HEK293T (cell line): ENCODE results near the gene RNF144B.
A peak's percentile ranks its signal among the peaks of the same experiment; 100 is the strongest.

Source experiments
- CTCF ChIA-PET: fragments of 350-600 bp; formaldehyde crosslinking; extraction: SDS; loops from one replicate; lab custom pipeline; 2021; ENCODE audit warnings: antibody characterized with exemption, inconsistent platforms; lab: Yijun Ruan, JAX
- POLR2A ChIA-PET: fragments of 350-600 bp; formaldehyde crosslinking; extraction: SDS; loops from one replicate; lab custom pipeline; 2020; ENCODE audit warnings: antibody characterized with exemption, inconsistent platforms; lab: Yijun Ruan, JAX
- DNase-seq: peaks from one replicate; pipeline ENCODE4 v3.0.0; 2012; ENCODE audit warnings: mixed read lengths; ENCODE audit errors: extremely low spot score
- ARNT ChIP-seq: fragments of 450-650 bp; IDR thresholded peaks from 2 replicates; pipeline ENCODE4 v1.6.1; 2017; ENCODE audit warnings: mild to moderate bottlenecking
- BHLHE40 ChIP-seq: fragments of 450-650 bp; IDR thresholded peaks from 2 replicates; pipeline ENCODE4 v1.6.1; 2016; ENCODE audit warnings: mild to moderate bottlenecking, moderate library complexity, borderline replicate concordance
- CTBP1 ChIP-seq: fragments of 450-650 bp; IDR thresholded peaks from 2 replicates; pipeline ENCODE4 v1.6.1; 2016; ENCODE audit warnings: borderline replicate concordance
- ELF4 ChIP-seq: fragments of 450-650 bp; IDR thresholded peaks from 2 replicates; pipeline ENCODE4 v1.6.1; 2017; ENCODE audit warnings: antibody characterized with exemption
- FOXA1 ChIP-seq: fragments of 450-650 bp; IDR thresholded peaks from 2 replicates; pipeline ENCODE4 v1.6.1; 2016; ENCODE audit warnings: mild to moderate bottlenecking
- FOXK2 ChIP-seq: fragments of 450-650 bp; IDR thresholded peaks from 2 replicates; pipeline ENCODE4 v1.6.1; 2016; ENCODE audit warnings: mild to moderate bottlenecking
- FOXM1 ChIP-seq: fragments of 450-650 bp; IDR thresholded peaks from 2 replicates; pipeline ENCODE4 v1.6.1; 2017; ENCODE audit warnings: mild to moderate bottlenecking, borderline replicate concordance
- HDGF ChIP-seq: fragments of 450-650 bp; IDR thresholded peaks from 2 replicates; pipeline ENCODE4 v1.6.1; 2017; ENCODE audit warnings: antibody characterized with exemption, borderline replicate concordance
- L3MBTL2 ChIP-seq: fragments of 450-650 bp; conservative IDR thresholded peaks from 2 replicates; pipeline ENCODE4 v1.6.1; 2016; ENCODE audit warnings: mild to moderate bottlenecking
- LEF1 ChIP-seq: fragments of 450-650 bp; IDR thresholded peaks from 2 replicates; pipeline ENCODE4 v1.6.1; 2017; ENCODE audit warnings: mild to moderate bottlenecking, borderline replicate concordance
- NFRKB ChIP-seq: fragments of 450-650 bp; IDR thresholded peaks from 2 replicates; pipeline ENCODE4 v1.6.1; 2016; ENCODE audit warnings: mild to moderate bottlenecking, moderate library complexity
- SP1 ChIP-seq: fragments of 450-650 bp; IDR thresholded peaks from 2 replicates; pipeline ENCODE4 v1.6.1; 2017
- SUZ12 ChIP-seq: fragments of 450-650 bp; IDR thresholded peaks from 2 replicates; pipeline ENCODE4 v1.6.1; 2016; ENCODE audit warnings: mild to moderate bottlenecking
- TARDBP ChIP-seq: fragments of 450-650 bp; IDR thresholded peaks from 2 replicates; pipeline ENCODE4 v1.6.1; 2016
- ZNF384 ChIP-seq: fragments of 450-650 bp; IDR thresholded peaks from 2 replicates; pipeline ENCODE4 v1.6.1; 2016
- TF ChIP-seq, protein P1 (sequence below): fragments of 450-650 bp; IDR thresholded peaks from 2 replicates; pipeline ENCODE4 v1.6.1; 2016

Gene RNF144B

DNA sequence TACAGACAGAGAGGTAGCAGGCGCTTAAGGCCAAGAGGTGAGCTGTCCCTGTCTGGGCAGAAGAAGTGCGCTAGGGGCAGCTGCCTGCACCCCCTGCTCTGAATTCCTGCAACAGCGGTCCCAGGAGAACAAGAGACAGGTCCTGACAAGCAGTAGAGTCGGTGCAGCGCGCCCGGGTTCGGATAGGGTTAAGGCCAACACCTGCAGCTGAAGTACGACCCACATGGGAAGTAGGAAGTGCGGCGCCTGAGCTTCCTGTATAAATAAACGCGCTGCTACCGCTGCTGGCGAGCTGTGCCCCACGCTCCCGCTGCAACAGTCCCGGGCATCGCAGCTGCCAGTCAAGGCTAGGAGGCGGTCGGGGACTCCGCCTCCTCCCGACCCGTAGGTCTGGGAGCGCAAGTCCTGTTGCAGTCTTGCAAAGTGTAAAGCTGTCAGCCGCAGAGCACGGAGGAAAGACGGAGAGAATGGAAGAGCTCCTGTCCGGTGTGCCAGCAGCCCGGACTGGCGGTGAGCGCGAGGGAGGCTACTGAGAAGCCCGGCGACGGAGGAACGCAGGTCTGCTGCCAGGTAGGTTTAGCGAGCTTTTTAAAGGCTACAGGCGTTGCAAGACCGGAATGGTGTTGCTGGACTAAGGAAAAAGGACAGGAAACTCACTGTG lies at the start of gene RNF144B:
Gene RNF144B, plus strand, starts transcription at position 290 of the 661 bp plus-strand sequence. CDS start 12,185 bp downstream, outside the sequence.
- DNase-seq, result peak; percentile 72
- TF ChIP-seq ELF4, result 0 out of 2 replicates have a peak, but pooled peaks have one; percentile 29
- TF ChIP-seq, protein P1, sequence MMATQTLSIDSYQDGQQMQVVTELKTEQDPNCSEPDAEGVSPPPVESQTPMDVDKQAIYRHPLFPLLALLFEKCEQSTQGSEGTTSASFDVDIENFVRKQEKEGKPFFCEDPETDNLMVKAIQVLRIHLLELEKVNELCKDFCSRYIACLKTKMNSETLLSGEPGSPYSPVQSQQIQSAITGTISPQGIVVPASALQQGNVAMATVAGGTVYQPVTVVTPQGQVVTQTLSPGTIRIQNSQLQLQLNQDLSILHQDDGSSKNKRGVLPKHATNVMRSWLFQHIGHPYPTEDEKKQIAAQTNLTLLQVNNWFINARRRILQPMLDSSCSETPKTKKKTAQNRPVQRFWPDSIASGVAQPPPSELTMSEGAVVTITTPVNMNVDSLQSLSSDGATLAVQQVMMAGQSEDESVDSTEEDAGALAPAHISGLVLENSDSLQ, result peak; percentile 96
- no peak for TF ChIP-seq TARDBP
- ChIA-PET CTCF (interaction anchor here (0.5 to 0.8 kb wide), 3 partner anchors 12 to 571 kb away, joined by 3 to 4 read pairs (median 4); no protein-coding TSS in a partner anchor), POLR2A (interaction anchor here (1.2 to 1.7 kb wide), 2 partner anchors 40 to 44 kb away, joined by 3 to 4 read pairs; no protein-coding TSS in a partner anchor)

DNA sequence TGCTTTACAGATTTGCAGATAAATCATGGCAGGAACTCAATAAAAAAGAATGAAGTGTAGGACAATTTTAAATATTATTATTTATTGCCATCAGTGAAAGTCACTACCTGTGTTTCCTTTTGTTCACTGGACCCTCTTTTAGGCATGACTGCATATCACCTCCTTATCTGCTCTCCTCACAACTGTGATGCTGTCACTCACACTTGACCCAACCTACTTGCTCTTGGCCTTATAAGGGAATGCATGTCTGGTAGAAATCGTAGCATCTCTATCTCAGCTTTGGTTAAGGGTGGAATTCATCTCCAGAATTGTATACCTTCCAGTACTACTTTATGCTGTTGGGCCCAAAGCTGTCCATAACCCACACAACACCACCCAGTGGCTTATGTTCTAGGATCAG lies 47.6 kb upstream of the RNF144B start:
- POLR2A ChIA-PET, result no interaction called here
- TF ChIP-seq FOXA1 (no peak), SUZ12 (no peak), ARNT (no peak), FOXM1 (no peak), ELF4 (no peak), BHLHE40 (no peak), ZNF384 (no peak), HDGF (no peak)
- TF ChIP-seq, protein P1, result 0 out of 2 replicates have a peak, but pooled peaks have one; percentile 36
- no peak for DNase-seq
- CTCF ChIA-PET, result no interaction called here

DNA sequence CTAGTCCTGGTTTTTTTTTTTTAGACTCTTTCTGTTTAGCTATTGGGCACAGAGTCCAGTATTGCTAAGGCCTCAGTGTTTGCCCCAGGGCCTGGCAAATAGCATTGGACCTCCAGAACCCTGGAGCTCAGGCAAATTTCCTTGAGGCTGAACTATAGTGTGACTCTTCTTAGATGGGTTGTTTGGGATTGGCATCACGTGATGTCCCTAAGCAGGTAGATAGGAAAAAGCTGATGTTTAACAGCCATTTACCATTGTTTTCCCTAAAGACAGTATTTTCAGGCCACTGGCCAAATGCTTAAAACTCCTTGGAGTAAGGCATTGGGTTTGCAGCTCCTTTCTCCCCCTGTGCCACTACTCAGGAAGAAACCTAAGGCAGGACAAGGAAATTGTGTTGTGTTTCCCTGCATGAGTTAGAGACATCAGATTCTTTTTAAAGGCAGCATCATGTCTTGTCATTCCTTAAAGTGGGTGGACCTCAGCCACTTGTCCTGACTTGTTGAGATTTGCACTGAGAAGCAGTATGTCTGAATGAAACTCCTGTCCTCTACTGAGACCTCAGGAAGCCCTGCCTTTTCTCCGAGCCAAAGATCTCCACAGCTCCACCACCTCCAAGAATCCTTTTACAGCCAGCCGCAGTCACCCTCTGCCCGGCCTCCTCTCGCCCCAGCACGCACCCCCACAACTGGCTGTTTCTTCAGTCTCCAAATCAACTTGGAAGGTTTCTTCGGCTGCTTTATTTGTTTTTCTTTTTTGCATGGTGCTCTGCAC lies 46.2 kb upstream of the RNF144B start:
- CTCF ChIA-PET, result interaction anchor here (0.6 kb wide), 1 partner anchor 1838 kb away, joined by 3 read pairs; no protein-coding TSS in a partner anchor
- TF ChIP-seq ELF4 (no peak), HDGF (no peak)
- POLR2A ChIA-PET, result no interaction called here
- no peak for DNase-seq

DNA sequence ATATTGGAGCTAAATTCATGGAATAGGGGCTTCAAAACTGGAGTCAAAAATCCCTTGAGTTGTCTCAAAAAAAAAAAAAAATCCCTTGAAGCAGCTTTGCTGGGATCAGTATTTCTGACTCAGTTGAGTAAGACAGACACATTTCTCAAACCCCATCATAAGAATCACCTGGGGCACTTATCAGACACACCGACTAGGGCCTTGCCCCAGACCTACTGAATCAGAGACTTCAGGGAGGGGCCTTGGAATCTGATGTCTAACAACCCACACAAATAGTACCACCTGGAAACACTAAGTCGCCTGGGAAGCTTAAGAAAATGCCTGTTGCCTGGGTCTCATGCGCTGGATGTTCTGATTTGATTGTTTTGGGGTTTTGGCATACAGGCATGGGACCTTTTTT lies 44.9 kb upstream of the RNF144B start:
- POLR2A ChIA-PET, result no interaction called here
- CTCF ChIA-PET, result no interaction called here
- no peak for DNase-seq
- TF ChIP-seq FOXA1 (no peak), NFRKB (no peak), LEF1 (no peak), ARNT (no peak), SUZ12 (no peak), SP1 (no peak), BHLHE40 (no peak), FOXK2 (no peak), ELF4 (no peak), CTBP1 (no peak), L3MBTL2 (no peak), ZNF384 (no peak), FOXM1 (no peak), HDGF (no peak), TARDBP (no peak)
- TF ChIP-seq, protein P1, result no peak

DNA sequence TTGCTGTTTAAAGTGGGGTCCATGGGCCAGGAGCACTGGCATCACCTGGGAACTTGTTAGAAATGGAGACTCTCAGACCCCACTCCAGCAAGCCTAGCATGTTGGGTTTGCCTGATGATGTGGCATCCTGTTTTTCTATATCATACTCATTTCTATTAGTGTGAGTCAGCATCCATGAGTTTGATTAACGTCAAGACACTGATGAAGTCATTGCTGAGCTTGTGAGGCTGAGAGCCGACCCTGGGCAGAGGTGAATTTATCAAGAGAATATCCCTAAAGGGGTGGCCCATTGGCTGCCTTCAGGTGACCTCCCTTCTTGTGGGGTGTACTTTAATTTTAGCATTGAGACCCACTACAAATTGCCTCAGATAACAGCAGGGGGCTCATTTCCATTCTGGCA lies 43.4 kb upstream of the RNF144B start:
- ChIA-PET POLR2A (interaction anchor here (1.2 kb wide), 1 partner anchor 43 kb away, joined by 4 read pairs; the partner anchor contains the start of gene RNF144B), CTCF (no interaction called here)
- DNase-seq, result no peak
- no peak for TF ChIP-seq CTBP1
- no peak for TF ChIP-seq SP1
- TF ChIP-seq, protein P1, result no peak
- no peak for TF ChIP-seq ZNF384
- no peak for TF ChIP-seq SUZ12
- no peak for TF ChIP-seq ELF4
- no peak for TF ChIP-seq LEF1
- TF ChIP-seq FOXK2, result no peak
- TF ChIP-seq NFRKB, result no peak
- no peak for TF ChIP-seq FOXM1
